Ascending aorta (tissue), 2 donors: ENCODE measurements around the gene UNC79. TPM values are rescaled to one million over a fixed set of nuclear protein-coding genes. Genes with fewer than 3 reads are reported as not detected.

ENCODE experiments used
- DNase-seq, 2 donors: peaks; one replicate each; pipeline ENCODE4 v3.0.0-alpha.2; 2019; ENCODE audit warnings: low spot score in 2 of 2
- H3K27ac ChIP-seq, 2 donors: fragments of 200-600 bp; sonication (generic); one replicate each; pipeline ENCODE4 v1.5.1; 2016 to 2017; ENCODE audit warnings: mild to moderate bottlenecking in 1 of 2
- H3K27me3 ChIP-seq: fragments of 200-600 bp; sonication (generic); one replicate; pipeline ENCODE4 v1.5.1; 2017
- H3K36me3 ChIP-seq, 2 donors: fragments of 200-600 bp; sonication (generic); one replicate each; pipeline ENCODE4 v1.5.1; 2016
- H3K4me1 ChIP-seq, 2 donors: fragments of 200-600 bp; sonication (generic); one replicate each; pipeline ENCODE4 v1.5.1; 2016 to 2017; ENCODE audit warnings: mild to moderate bottlenecking in 1 of 2
- H3K4me3 ChIP-seq, 2 donors: fragments of 200-600 bp; sonication (generic); one replicate each; pipeline ENCODE4 v1.5.1; 2016 to 2017; ENCODE audit warnings: mild to moderate bottlenecking in 1 of 2
- H3K9me3 ChIP-seq, 2 donors: fragments of 200-600 bp; sonication (generic); one replicate each; pipeline ENCODE4 v1.5.1; 2016
- CTCF ChIP-seq, 3 experiments: fragments of 200-600 bp in 2 of 3; fragments of 450-650 bp in 1 of 3; sonication (generic) in 2 of 3; IDR thresholded peaks; one replicate each; pipeline ENCODE4 v1.5.1; 2016 to 2019; ENCODE audit warnings: antibody characterized with exemption in 3 of 3, mild to moderate bottlenecking in 1 of 3, moderate library complexity in 1 of 3
- intact Hi-C: fragments of 100-400 bp; cut with DNase I; formaldehyde crosslinking; loops from one replicate; pipeline ENCODE4 v1.15.1; 2023
- total RNA-seq: library from RNA; depleted of rRNA; stranded (reverse); fragments of >200 nt; gene quantifications from one replicate; pipeline ENCODE4 v1.1.0, GENCODE V29; 2016

The UNC79 gene
- total RNA-seq, 1 donor from 2014 or later = not detected

GRCh38 chr14:93729993-93730392, 299.3 kb downstream of the UNC79 start:
- H3K4me3 ChIP-seq = no peak overlapping the region
- H3K27ac ChIP-seq = no peak overlapping the region
- no peaks in the 10 kb centered on the region for H3K9me3 ChIP-seq
- no peaks in the 10 kb centered on the region for H3K27me3 ChIP-seq
- TF ChIP-seq CTCF (IDR thresholded peaks at IDR 0.05) = no peak
- no peaks in the 10 kb centered on the region for H3K4me1 ChIP-seq
- H3K36me3 ChIP-seq = no peaks in the 10 kb centered on the region
- intact Hi-C loops = no loop called here
- no peak for DNase-seq

GRCh38 chr14:93731753-93732152, 301.0 kb downstream of the UNC79 start:
- TF ChIP-seq CTCF (IDR thresholded peaks at IDR 0.05) = no peak
- no peak for DNase-seq
- Histone ChIP-seq H3K27me3 (no peaks in the 10 kb centered on the region), H3K4me3 (no peak overlapping the region), H3K27ac (no peak overlapping the region), H3K9me3 (no peaks in the 10 kb centered on the region), H3K36me3 (no peaks in the 10 kb centered on the region), H3K4me1 (no peaks in the 10 kb centered on the region)
- intact Hi-C loops = no loop called here

GRCh38 chr14:93732524-93732923, 301.8 kb downstream of the UNC79 start:
- Histone ChIP-seq H3K9me3 (no peaks in the 10 kb centered on the region), H3K4me3 (no peak overlapping the region), H3K4me1 (no peaks in the 10 kb centered on the region), H3K36me3 (no peaks in the 10 kb centered on the region), H3K27me3 (no peaks in the 10 kb centered on the region), H3K27ac (no peak overlapping the region)
- TF ChIP-seq CTCF (IDR thresholded peaks at IDR 0.05) = no peak
- intact Hi-C loops = no loop called here
- no peak for DNase-seq

DNA sequence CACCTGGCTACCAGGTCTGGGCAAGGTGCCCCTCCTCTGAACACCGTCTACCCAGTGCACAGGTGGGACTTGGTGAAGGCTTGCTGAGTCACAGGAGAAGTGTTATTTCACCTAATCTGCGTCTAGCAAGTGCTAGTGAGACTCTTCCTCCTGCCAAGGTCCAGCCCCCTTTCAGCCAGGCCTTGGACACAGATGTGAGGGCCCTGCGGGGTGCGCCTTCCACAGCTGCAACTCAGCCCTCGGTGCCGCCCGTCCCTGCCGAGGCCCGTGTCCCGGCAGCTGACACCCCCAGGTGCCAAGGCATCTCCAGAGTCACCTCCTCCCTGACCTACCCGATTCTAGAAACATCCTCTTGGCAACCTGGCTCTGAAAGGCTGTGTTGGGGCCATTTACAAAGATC, 302.5 kb downstream of the UNC79 start:
- no peak for TF ChIP-seq CTCF (IDR thresholded peaks at IDR 0.05)
- Histone ChIP-seq H3K36me3 (no peaks in the 10 kb centered on the region), H3K27me3 (no peaks in the 10 kb centered on the region)

DNA sequence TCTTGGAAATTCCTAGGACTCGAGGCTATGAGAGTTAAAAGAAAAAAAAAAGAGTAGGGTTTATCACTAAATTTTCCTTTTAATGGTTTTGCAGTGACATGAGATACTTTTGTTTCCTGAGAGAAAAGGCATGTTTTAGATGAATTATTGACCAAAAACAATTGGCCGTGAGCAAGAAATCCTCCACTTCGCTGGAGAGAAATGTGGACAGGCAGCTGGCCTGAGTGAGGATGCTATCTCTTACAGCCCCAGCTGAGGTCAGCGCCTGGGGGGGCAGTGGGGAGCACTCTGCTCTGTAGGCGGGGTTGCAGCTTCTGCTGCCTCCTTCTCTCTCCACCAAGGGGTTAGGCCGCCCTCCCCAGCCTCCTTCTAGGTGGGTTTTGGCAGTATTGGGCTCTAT, 302.9 kb downstream of the UNC79 start:
- no peaks in the 10 kb centered on the region for H3K9me3 ChIP-seq
- no peaks in the 10 kb centered on the region for H3K36me3 ChIP-seq
- no peak overlapping the region for H3K4me3 ChIP-seq
- no peaks in the 10 kb centered on the region for H3K4me1 ChIP-seq
- no peak for DNase-seq
- TF ChIP-seq CTCF (IDR thresholded peaks at IDR 0.05) = no peak
- H3K27ac ChIP-seq = no peak overlapping the region
- intact Hi-C loops = no loop called here
- H3K27me3 ChIP-seq = no peaks in the 10 kb centered on the region

More for the DNA sequence above, 302.5 kb downstream of the UNC79 start:
- H3K4me3 ChIP-seq = no peak overlapping the region
- DNase-seq = no peak
- H3K9me3 ChIP-seq = no peaks in the 10 kb centered on the region
- no peaks in the 10 kb centered on the region for H3K4me1 ChIP-seq
- H3K27ac ChIP-seq = no peak overlapping the region
- intact Hi-C loops = no loop called here
